Natural killer cell (primary cell): ENCODE data around the gene WDR33. TPM values are rescaled to one million over a fixed set of nuclear protein-coding genes. Genes with fewer than 3 reads are reported as not detected.

ENCODE experiments used
- ATAC-seq, 3 donors: fragments of 150-1000 bp in 2 of 3; fragments of 200-7000 bp in 1 of 3; cut with Tn5 transposase; 1 replicate in 1 of 3; 2 replicates in 2 of 3; pipeline ENCODE4 v1.10.0; 2021; ENCODE audit warnings: mild to moderate bottlenecking in 2 of 3, moderate library complexity in 2 of 3
- DNase-seq, 2 donors: peaks; one replicate each; pipeline versions ENCODE4 v3.0.0 to v3.0.0-alpha.2; 2013 to 2021; ENCODE audit warnings: mixed read lengths in 1 of 2
- H3K27ac ChIP-seq: one replicate; pipeline ENCODE4 v1.5.1; 2013; ENCODE audit warnings: mild to moderate bottlenecking, low read length
- H3K27me3 ChIP-seq: one replicate; pipeline ENCODE4 v1.6.1; 2013; ENCODE audit warnings: low read length; ENCODE audit not compliant: control insufficient read depth, insufficient read depth
- H3K36me3 ChIP-seq: one replicate; pipeline ENCODE4 v1.6.1; 2013; ENCODE audit warnings: low read length; ENCODE audit not compliant: control insufficient read depth, insufficient read depth
- H3K4me1 ChIP-seq: one replicate; pipeline ENCODE4 v1.6.1; 2013; ENCODE audit warnings: low read length; ENCODE audit not compliant: control insufficient read depth, insufficient read depth
- H3K4me3 ChIP-seq: one replicate; pipeline ENCODE4 v1.5.1; 2013; ENCODE audit warnings: low read length
- H3K9me3 ChIP-seq: one replicate; pipeline ENCODE4 v1.6.1; 2013; ENCODE audit warnings: low read length; ENCODE audit not compliant: control insufficient read depth, insufficient read depth
- H3K27ac Mint-ChIP-seq, 2 donors: one replicate each; pipeline ENCODE4 v1.8.0; 2022; ENCODE audit warnings: mild to moderate bottlenecking in 2 of 2, mixed read lengths in 2 of 2, moderate library complexity in 1 of 2
- H3K27me3 Mint-ChIP-seq, 2 donors: one replicate each; pipeline ENCODE4 v1.8.0; 2022; ENCODE audit warnings: low read depth in 2 of 2, mixed read lengths in 2 of 2
- H3K36me3 Mint-ChIP-seq: one replicate; pipeline ENCODE4 v1.8.0; 2022; ENCODE audit warnings: mixed read lengths
- H3K4me1 Mint-ChIP-seq, 2 donors: one replicate each; pipeline ENCODE4 v1.8.0; 2022; ENCODE audit warnings: mixed read lengths in 2 of 2
- H3K4me3 Mint-ChIP-seq: one replicate; pipeline ENCODE4 v1.8.0; 2022; ENCODE audit warnings: mild to moderate bottlenecking, moderate library complexity, mixed read lengths
- H3K9me3 Mint-ChIP-seq, 2 donors: one replicate each; pipeline ENCODE4 v1.8.0; 2022; ENCODE audit warnings: mixed read lengths in 2 of 2
- CTCF ChIP-seq: fragments of 200-600 bp; IDR thresholded peaks from one replicate; pipeline ENCODE4 v1.8.0; 2022; ENCODE audit warnings: antibody characterized with exemption
- WGBS: methylation state at CpG from one replicate; pipeline ENCODE4 v1.1.7; 2013; ENCODE audit warnings: missing lambda C conversion rate; ENCODE audit not compliant: insufficient coverage; 5-methylcytosine and 5-hydroxymethylcytosine counted together
- intact Hi-C: fragments of 100-400 bp; cut with micrococcal nuclease; formaldehyde crosslinking; loops from one replicate; pipeline ENCODE4 v1.14.2; 2022
- total RNA-seq, 4 donors: library from RNA; stranded (reverse); fragments of 120-200 nt in 1 of 4; gene quantifications; one replicate each; pipeline versions ENCODE4 v1.2.3 to v1.2.4, GENCODE V29; 2013 to 2022

Gene WDR33
- total RNA-seq, 3 donors from 2014 or later (not counting 1 experiment from before 2014, with no cell fraction given), result 55.2 to 78.4 (median 55.3) TPM

GRCh38 chr2:127688405-127688804 is 122.6 kb downstream of the WDR33 start:
- Histone ChIP-seq H3K9me3 (peaks cover 10% of the 10 kb centered on the region), H3K4me1 (no peaks in the 10 kb centered on the region), H3K36me3 (no peaks in the 10 kb centered on the region), H3K4me3 (no peak overlapping the region), H3K27me3 (no peaks in the 10 kb centered on the region), H3K27ac (no peak overlapping the region)
- ATAC-seq (no peak), DNase-seq (no peak)
- H3K27me3 Mint-ChIP-seq, result peaks cover 12 to 27% of the 10 kb centered on the region in 2 donors
- H3K4me1 Mint-ChIP-seq, result no peaks in the 10 kb centered on the region
- intact Hi-C loops, result no loop called here
- peaks cover 12% of the 10 kb centered on the region for H3K36me3 Mint-ChIP-seq
- no peak overlapping the region for H3K4me3 Mint-ChIP-seq
- WGBS, result no CpG with 5 or more reads among the region's 1 CpG
- no peak for TF ChIP-seq CTCF
- no peak overlapping the region for H3K27ac Mint-ChIP-seq
- peaks cover 5 to 12% of the 10 kb centered on the region in 2 donors for H3K9me3 Mint-ChIP-seq

GRCh38 chr2:127685410-127686080 is 125.4 kb downstream of the WDR33 start:
- peaks cover 17 to 36% of the 10 kb centered on the region in 2 donors for H3K27me3 Mint-ChIP-seq
- no peak for TF ChIP-seq CTCF
- H3K27me3 ChIP-seq, result no peaks in the 10 kb centered on the region
- DNase-seq (no peak), ATAC-seq (no peak)
- peaks cover 4% of the 10 kb centered on the region for H3K4me1 ChIP-seq
- no peak overlapping the region for H3K27ac ChIP-seq
- H3K9me3 Mint-ChIP-seq, result no peaks in the 10 kb centered on the region
- no peaks in the 10 kb centered on the region for H3K36me3 Mint-ChIP-seq
- peaks cover 5% of the 10 kb centered on the region for H3K9me3 ChIP-seq
- intact Hi-C loops, result no loop called here
- H3K4me3 ChIP-seq, result no peak overlapping the region
- WGBS, result 81% methylated on average over 8 of the region's 8 CpGs
- H3K4me1 Mint-ChIP-seq, result peaks cover 0 to 4% of the 10 kb centered on the region in 2 donors
- no peak overlapping the region for H3K4me3 Mint-ChIP-seq
- no peaks in the 10 kb centered on the region for H3K36me3 ChIP-seq
- H3K27ac Mint-ChIP-seq, result no peak overlapping the region

GRCh38 chr2:127683757-127684156 is 127.2 kb downstream of the WDR33 start:
- peaks cover 0 to 4% of the 10 kb centered on the region in 2 donors for H3K4me1 Mint-ChIP-seq
- H3K27me3 ChIP-seq, result no peaks in the 10 kb centered on the region
- H3K27ac Mint-ChIP-seq, result no peak overlapping the region
- H3K36me3 ChIP-seq, result no peaks in the 10 kb centered on the region
- TF ChIP-seq CTCF, result no peak
- no peak overlapping the region for H3K4me3 ChIP-seq
- no peak for DNase-seq
- H3K4me3 Mint-ChIP-seq, result no peak overlapping the region
- peaks cover 15 to 40% of the 10 kb centered on the region in 2 donors for H3K27me3 Mint-ChIP-seq
- H3K9me3 Mint-ChIP-seq, result no peaks in the 10 kb centered on the region
- intact Hi-C loops, result no loop called here
- no peaks in the 10 kb centered on the region for H3K36me3 Mint-ChIP-seq
- peaks cover 4% of the 10 kb centered on the region for H3K4me1 ChIP-seq
- 93% methylated on average over 14 of the region's 15 CpGs for WGBS
- H3K27ac ChIP-seq, result no peak overlapping the region
- no peak for ATAC-seq
- no peaks in the 10 kb centered on the region for H3K9me3 ChIP-seq

GRCh38 chr2:127683056-127683455 is 127.9 kb downstream of the WDR33 start:
- intact Hi-C loops, result no loop called here
- no peak for TF ChIP-seq CTCF

More at GRCh38 chr2:127683056-127683455, 127.9 kb downstream of the WDR33 start:
- Histone ChIP-seq H3K4me3 (no peak overlapping the region), H3K4me1 (peaks cover 4% of the 10 kb centered on the region), H3K9me3 (no peaks in the 10 kb centered on the region), H3K27me3 (no peaks in the 10 kb centered on the region), H3K36me3 (no peaks in the 10 kb centered on the region), H3K27ac (no peak overlapping the region)
- ATAC-seq (no peak), DNase-seq (no peak)
- Mint-ChIP-seq H3K4me1 (peaks cover 0 to 4% of the 10 kb centered on the region in 2 donors), H3K27me3 (peaks cover 20 to 47% of the 10 kb centered on the region in 2 donors), H3K27ac (no peak overlapping the region), H3K4me3 (no peak overlapping the region), H3K9me3 (no peaks in the 10 kb centered on the region), H3K36me3 (no peaks in the 10 kb centered on the region)
